22Rv1 (cell line): ENCODE measurements around the gene TEX54.

Experiments used
- ZFX ChIP-seq: fragments of 450-650 bp; IDR thresholded peaks from 2 replicates; pipeline ENCODE4 v1.6.1; 2017; ENCODE audit warnings: antibody characterized with exemption, borderline replicate concordance
- TF ChIP-seq, protein P1 (sequence below): fragments of 450-650 bp; IDR thresholded peaks from 2 replicates; pipeline ENCODE4 v1.5.1; 2017; ENCODE audit warnings: mild to moderate bottlenecking

- TF ChIP-seq, protein P1, sequence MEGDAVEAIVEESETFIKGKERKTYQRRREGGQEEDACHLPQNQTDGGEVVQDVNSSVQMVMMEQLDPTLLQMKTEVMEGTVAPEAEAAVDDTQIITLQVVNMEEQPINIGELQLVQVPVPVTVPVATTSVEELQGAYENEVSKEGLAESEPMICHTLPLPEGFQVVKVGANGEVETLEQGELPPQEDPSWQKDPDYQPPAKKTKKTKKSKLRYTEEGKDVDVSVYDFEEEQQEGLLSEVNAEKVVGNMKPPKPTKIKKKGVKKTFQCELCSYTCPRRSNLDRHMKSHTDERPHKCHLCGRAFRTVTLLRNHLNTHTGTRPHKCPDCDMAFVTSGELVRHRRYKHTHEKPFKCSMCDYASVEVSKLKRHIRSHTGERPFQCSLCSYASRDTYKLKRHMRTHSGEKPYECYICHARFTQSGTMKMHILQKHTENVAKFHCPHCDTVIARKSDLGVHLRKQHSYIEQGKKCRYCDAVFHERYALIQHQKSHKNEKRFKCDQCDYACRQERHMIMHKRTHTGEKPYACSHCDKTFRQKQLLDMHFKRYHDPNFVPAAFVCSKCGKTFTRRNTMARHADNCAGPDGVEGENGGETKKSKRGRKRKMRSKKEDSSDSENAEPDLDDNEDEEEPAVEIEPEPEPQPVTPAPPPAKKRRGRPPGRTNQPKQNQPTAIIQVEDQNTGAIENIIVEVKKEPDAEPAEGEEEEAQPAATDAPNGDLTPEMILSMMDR = no peak
- TF ChIP-seq ZFX = no peak
Measured at GRCh38 chr11:62810748-62811147, 21.9 kb downstream of the TEX54 start.
